ENCODE data around the gene CMA1. TPM values are rescaled to one million over a fixed set of nuclear protein-coding genes. Genes with fewer than 3 reads are reported as not detected.
"Not testable (repeated sequence)": the region's sequence is repeated elsewhere in the genome, so short reads cannot be mapped to it uniquely, and the experiment has no call there.

The CMA1 gene
- total RNA-seq, 1 donor from 2014 or later: not detected

DNA sequence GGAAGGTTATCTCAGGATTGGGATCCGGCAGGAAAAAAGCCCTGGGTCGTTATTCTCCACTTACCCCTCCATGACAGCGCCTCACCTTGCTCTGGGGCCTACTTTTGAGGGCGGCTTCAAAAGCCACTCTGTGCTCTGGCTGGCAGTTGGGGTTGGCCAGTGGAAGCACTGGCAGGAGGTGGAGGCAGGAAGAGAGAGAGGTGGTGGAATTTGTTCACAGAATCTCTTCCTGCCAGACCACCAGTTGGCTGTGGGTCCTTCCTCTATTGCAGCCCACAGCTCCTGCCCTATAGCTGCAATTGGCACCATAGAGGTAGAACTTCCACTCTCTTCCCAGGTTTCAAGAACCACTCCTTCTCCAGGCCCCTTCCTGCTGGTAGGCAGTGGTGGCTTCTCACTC, 32.8 kb downstream of the CMA1 start:
- H3K4me1 ChIP-seq (ENCODE audit: insufficient read depth, low read length): no peaks in the 10 kb centered on the region
- H3K9me3 ChIP-seq (ENCODE audit: insufficient read depth, low read depth, low read length): no peaks in the 10 kb centered on the region
- FAIRE-seq (no peak), DNase-seq (ENCODE audit: low read depth) (no peak)
- peaks cover 10% of the 10 kb centered on the region for H3K9me3 Mint-ChIP-seq (ENCODE audit: unreplicated experiment)
- no peaks in the 10 kb centered on the region for H3K36me3 ChIP-seq (ENCODE audit: insufficient read depth, low read length)
- no peak overlapping the region for H3K27ac ChIP-seq (ENCODE audit: low read depth, low read length)
- H2AFZ ChIP-seq (ENCODE audit: low read depth, low read length): no peak overlapping the region
- no peak overlapping the region for H3K27ac Mint-ChIP-seq (ENCODE audit: unreplicated experiment)
- H4K20me1 ChIP-seq (ENCODE audit: insufficient read depth, low read length): no peaks in the 10 kb centered on the region
- H3K27me3 ChIP-seq (ENCODE audit: insufficient read depth, low read length): no peaks in the 10 kb centered on the region
- H3K9ac ChIP-seq (ENCODE audit: low read length): no peak overlapping the region
- TF ChIP-seq, protein P1, sequence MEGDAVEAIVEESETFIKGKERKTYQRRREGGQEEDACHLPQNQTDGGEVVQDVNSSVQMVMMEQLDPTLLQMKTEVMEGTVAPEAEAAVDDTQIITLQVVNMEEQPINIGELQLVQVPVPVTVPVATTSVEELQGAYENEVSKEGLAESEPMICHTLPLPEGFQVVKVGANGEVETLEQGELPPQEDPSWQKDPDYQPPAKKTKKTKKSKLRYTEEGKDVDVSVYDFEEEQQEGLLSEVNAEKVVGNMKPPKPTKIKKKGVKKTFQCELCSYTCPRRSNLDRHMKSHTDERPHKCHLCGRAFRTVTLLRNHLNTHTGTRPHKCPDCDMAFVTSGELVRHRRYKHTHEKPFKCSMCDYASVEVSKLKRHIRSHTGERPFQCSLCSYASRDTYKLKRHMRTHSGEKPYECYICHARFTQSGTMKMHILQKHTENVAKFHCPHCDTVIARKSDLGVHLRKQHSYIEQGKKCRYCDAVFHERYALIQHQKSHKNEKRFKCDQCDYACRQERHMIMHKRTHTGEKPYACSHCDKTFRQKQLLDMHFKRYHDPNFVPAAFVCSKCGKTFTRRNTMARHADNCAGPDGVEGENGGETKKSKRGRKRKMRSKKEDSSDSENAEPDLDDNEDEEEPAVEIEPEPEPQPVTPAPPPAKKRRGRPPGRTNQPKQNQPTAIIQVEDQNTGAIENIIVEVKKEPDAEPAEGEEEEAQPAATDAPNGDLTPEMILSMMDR (IDR thresholded peaks at IDR 0.05; ENCODE audit: insufficient read depth, low read depth, low read length): no peak
- TF ChIP-seq EZH2 (IDR thresholded peaks at IDR 0.05; ENCODE audit: insufficient read depth, low read length): no peak
- no peaks in the 10 kb centered on the region for H3K79me2 ChIP-seq (ENCODE audit: insufficient read depth, low read length)
- H3K27me3 Mint-ChIP-seq (ENCODE audit: low read depth, unreplicated experiment): no peaks in the 10 kb centered on the region
- no peak overlapping the region for H3K4me3 ChIP-seq (ENCODE audit: insufficient read depth, low read depth, low read length)
- H3K36me3 Mint-ChIP-seq (ENCODE audit: low read depth, unreplicated experiment): peaks cover 10% of the 10 kb centered on the region
- no peak overlapping the region for H3K4me3 Mint-ChIP-seq (ENCODE audit: unreplicated experiment)
- H3K4me1 Mint-ChIP-seq (ENCODE audit: low read depth, unreplicated experiment): no peaks in the 10 kb centered on the region
- H3K4me2 ChIP-seq (ENCODE audit: low read length): no peak overlapping the region

DNA sequence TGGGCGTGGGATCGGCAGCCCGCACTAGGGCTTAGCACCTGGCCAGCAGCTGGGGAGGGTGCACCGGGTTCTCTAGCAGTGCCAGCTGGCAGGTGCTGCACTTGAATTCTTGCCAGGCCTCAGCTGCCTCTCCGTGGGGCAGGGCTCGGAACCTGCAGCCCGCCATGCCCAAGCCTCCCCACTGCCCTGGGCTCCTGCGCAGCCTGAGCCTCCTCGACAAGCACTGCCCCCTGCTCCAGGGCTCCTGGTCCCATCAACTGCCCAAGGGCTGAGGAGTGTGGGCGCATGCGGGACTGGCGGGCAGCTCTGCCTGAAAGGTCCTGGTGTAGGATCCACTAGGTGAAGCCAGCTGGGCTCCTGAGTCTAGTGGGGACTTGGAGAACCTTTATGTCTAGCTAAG, 34.9 kb downstream of the CMA1 start:
- H4K20me1 ChIP-seq (ENCODE audit: insufficient read depth, low read length): no peaks in the 10 kb centered on the region
- H3K27ac ChIP-seq (ENCODE audit: low read depth, low read length): no peak overlapping the region
- no peak overlapping the region for H3K4me3 Mint-ChIP-seq (ENCODE audit: unreplicated experiment)

DNA sequence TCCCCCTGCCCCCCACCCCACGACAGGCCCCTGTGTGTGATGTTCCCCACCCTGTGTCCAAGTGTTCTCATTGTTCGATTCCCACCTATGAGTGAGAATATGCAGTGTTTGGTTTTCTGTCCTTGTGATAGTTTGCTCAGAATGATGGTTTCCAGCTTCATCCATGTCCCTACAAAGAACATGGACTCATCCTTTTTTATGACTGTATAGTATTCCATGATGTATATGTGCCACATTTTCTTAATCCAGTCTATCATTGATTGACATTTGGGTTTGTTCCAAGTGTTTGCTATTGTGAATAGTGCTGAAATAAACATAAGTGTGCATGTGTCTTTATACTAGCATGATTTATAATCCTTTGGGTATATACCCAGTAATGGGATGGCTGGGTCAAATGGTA, 37.6 kb downstream of the CMA1 start:
- not testable (repeated sequence) for H3K27me3 ChIP-seq (ENCODE audit: insufficient read depth, low read length); H4K20me1 ChIP-seq (ENCODE audit: insufficient read depth, low read length); H3K79me2 ChIP-seq (ENCODE audit: insufficient read depth, low read length); H3K36me3 ChIP-seq (ENCODE audit: insufficient read depth, low read length); H3K4me3 Mint-ChIP-seq (ENCODE audit: unreplicated experiment); H3K36me3 Mint-ChIP-seq (ENCODE audit: low read depth, unreplicated experiment); H3K27ac ChIP-seq (ENCODE audit: low read depth, low read length); H3K9ac ChIP-seq (ENCODE audit: low read length); FAIRE-seq; H3K4me1 ChIP-seq (ENCODE audit: insufficient read depth, low read length); H3K4me3 ChIP-seq (ENCODE audit: insufficient read depth, low read depth, low read length); H3K9me3 Mint-ChIP-seq (ENCODE audit: unreplicated experiment); H3K4me1 Mint-ChIP-seq (ENCODE audit: low read depth, unreplicated experiment); H3K27me3 Mint-ChIP-seq (ENCODE audit: low read depth, unreplicated experiment); H3K9me3 ChIP-seq (ENCODE audit: insufficient read depth, low read depth, low read length); H3K27ac Mint-ChIP-seq (ENCODE audit: unreplicated experiment); H3K4me2 ChIP-seq (ENCODE audit: low read length); DNase-seq (ENCODE audit: low read depth); H2AFZ ChIP-seq (ENCODE audit: low read depth, low read length)

More for the DNA sequence above, 34.9 kb downstream of the CMA1 start:
- H3K9ac ChIP-seq (ENCODE audit: low read length): no peak overlapping the region
- H3K4me2 ChIP-seq (ENCODE audit: low read length): no peak overlapping the region
- DNase-seq (ENCODE audit: low read depth): no peak
- no peak overlapping the region for H2AFZ ChIP-seq (ENCODE audit: low read depth, low read length)
- Mint-ChIP-seq H3K4me1 (ENCODE audit: low read depth, unreplicated experiment) (no peaks in the 10 kb centered on the region), H3K36me3 (ENCODE audit: low read depth, unreplicated experiment) (peaks cover 8% of the 10 kb centered on the region), H3K27me3 (ENCODE audit: low read depth, unreplicated experiment) (no peaks in the 10 kb centered on the region), H3K9me3 (ENCODE audit: unreplicated experiment) (peaks cover 6% of the 10 kb centered on the region), H3K27ac (ENCODE audit: unreplicated experiment) (no peak overlapping the region)
- no peaks in the 10 kb centered on the region for H3K79me2 ChIP-seq (ENCODE audit: insufficient read depth, low read length)
- no peaks in the 10 kb centered on the region for H3K9me3 ChIP-seq (ENCODE audit: insufficient read depth, low read depth, low read length)
- FAIRE-seq: no peak
- H3K4me1 ChIP-seq (ENCODE audit: insufficient read depth, low read length): no peaks in the 10 kb centered on the region
- no peak overlapping the region for H3K4me3 ChIP-seq (ENCODE audit: insufficient read depth, low read depth, low read length)
- TF ChIP-seq EZH2 (IDR thresholded peaks at IDR 0.05; ENCODE audit: insufficient read depth, low read length): no peak
- no peaks in the 10 kb centered on the region for H3K36me3 ChIP-seq (ENCODE audit: insufficient read depth, low read length)
- no peaks in the 10 kb centered on the region for H3K27me3 ChIP-seq (ENCODE audit: insufficient read depth, low read length)

- no peaks in the 10 kb centered on the region for H3K27me3 ChIP-seq (ENCODE audit: insufficient read depth, low read length)
- no peaks in the 10 kb centered on the region for H3K4me1 Mint-ChIP-seq (ENCODE audit: low read depth, unreplicated experiment)
- no peaks in the 10 kb centered on the region for H3K9me3 ChIP-seq (ENCODE audit: insufficient read depth, low read depth, low read length)
- no peaks in the 10 kb centered on the region for H3K36me3 ChIP-seq (ENCODE audit: insufficient read depth, low read length)
- no peak overlapping the region for H3K9ac ChIP-seq (ENCODE audit: low read length)
- TF ChIP-seq EZH2 (IDR thresholded peaks at IDR 0.05; ENCODE audit: insufficient read depth, low read length): no peak
- TF ChIP-seq, protein P1 (IDR thresholded peaks at IDR 0.05; ENCODE audit: insufficient read depth, low read depth, low read length): no peak
- H2AFZ ChIP-seq (ENCODE audit: low read depth, low read length): no peak overlapping the region
- DNase-seq (ENCODE audit: low read depth) (no peak), FAIRE-seq (no peak)
- H3K36me3 Mint-ChIP-seq (ENCODE audit: low read depth, unreplicated experiment): peaks cover 7% of the 10 kb centered on the region
- no peak overlapping the region for H3K4me3 ChIP-seq (ENCODE audit: insufficient read depth, low read depth, low read length)
- H3K27ac Mint-ChIP-seq (ENCODE audit: unreplicated experiment): no peak overlapping the region
- H3K4me3 Mint-ChIP-seq (ENCODE audit: unreplicated experiment): no peak overlapping the region
- H3K4me1 ChIP-seq (ENCODE audit: insufficient read depth, low read length): no peaks in the 10 kb centered on the region
- H3K9me3 Mint-ChIP-seq (ENCODE audit: unreplicated experiment): peaks cover 7% of the 10 kb centered on the region
- H4K20me1 ChIP-seq (ENCODE audit: insufficient read depth, low read length): no peaks in the 10 kb centered on the region
- H3K4me2 ChIP-seq (ENCODE audit: low read length): no peak overlapping the region
- H3K79me2 ChIP-seq (ENCODE audit: insufficient read depth, low read length): no peaks in the 10 kb centered on the region
- H3K27ac ChIP-seq (ENCODE audit: low read depth, low read length): no peak overlapping the region
- no peaks in the 10 kb centered on the region for H3K27me3 Mint-ChIP-seq (ENCODE audit: low read depth, unreplicated experiment)
Measured at GRCh38 chr14:24465805-24466204, 42.3 kb downstream of the CMA1 start.

Measured in astrocyte (in vitro differentiated cells and primary cell).